ENCODE results near the gene AK1. TPM values are rescaled to one million over a fixed set of nuclear protein-coding genes. Genes with fewer than 3 reads are reported as not detected.

AK1 gene
- total and polyA plus RNA-seq, 10 of the 15 experiments (the other 5 are each of a cell fraction or from before 2014, with no cell fraction given), result 0.23 to 3.1 (median 1.8) TPM

- no peak overlapping the region for H2AFZ ChIP-seq (ENCODE audit: control insufficient read depth, low read depth, low read length)
- RAD21 ChIA-PET (ENCODE audit: unreplicated experiment), result interaction anchor here (1.8 kb wide), 1 partner anchor 33 kb away, joined by 5 read pairs; no protein-coding TSS in a partner anchor
- no peak overlapping the region for H3K4me3 ChIP-seq
- H3K79me2 ChIP-seq (ENCODE audit: control insufficient read depth, insufficient read depth, low read length), result no peaks in the 10 kb centered on the region
- no peak overlapping the region for H3K4me2 ChIP-seq (ENCODE audit: control insufficient read depth, insufficient read depth)
- BruUV-seq (replicated peaks), result no TSS peak
- ATAC-seq, result peak; percentile 25; the same call in 1 of the 3 replicates
- SMC1A ChIA-PET (ENCODE audit: uncharacterized antibody, unreplicated experiment), result no interaction called here
- 40% methylated on average over 4 of the region's 4 CpGs for WGBS (ENCODE audit: insufficient coverage, insufficient replicate concordance, low lambda C conversion rate, missing lambda C conversion rate)
- CTCF ChIA-PET, result no interaction called here
- no peaks in the 10 kb centered on the region for H3K9me3 ChIP-seq (replicated peaks; ENCODE audit: control insufficient read depth, insufficient read depth, low read length)
- H3K27me3 ChIP-seq (replicated peaks in 1 of 2; ENCODE audit: control insufficient read depth in 2 of 2, insufficient read depth in 2 of 2, low read length in 1 of 2), result no peaks in the 10 kb centered on the region; a peak in 1 of 4 replicates
- POLR2A ChIA-PET, result interaction anchor here (0.6 kb wide), 1 partner anchor 157 kb away, joined by 3 read pairs; no protein-coding TSS in a partner anchor
- FAIRE-seq, result no peak
- no peak overlapping the region for H3K9ac ChIP-seq (ENCODE audit: control insufficient read depth, insufficient read depth, low read length)
- intact Hi-C loops (cut with micrococcal nuclease; ENCODE audit: unreplicated experiment), result no loop called here
- H3K36me3 ChIP-seq (ENCODE audit: control insufficient read depth in 2 of 2, insufficient read depth in 2 of 2, low read length in 1 of 2), result no peaks in the 10 kb centered on the region
- H3K4me1 ChIP-seq (ENCODE audit: control insufficient read depth, insufficient read depth, low read length), result no peaks in the 10 kb centered on the region; the same call in 1 of the 2 replicates
- TF ChIP-seq EED (IDR thresholded peaks at IDR 0.05; ENCODE audit: low read depth) (no peak), NR2C2 (IDR thresholded peaks at IDR 0.05; ENCODE audit: borderline replicate concordance, control insufficient read depth, insufficient read length, low read depth) (no peak), CEBPB (IDR thresholded peaks at IDR 0.05; ENCODE audit: borderline replicate concordance in 1 of 2, low read depth in 2 of 2, low read length in 2 of 2) (no peak), NFIC (IDR thresholded peaks at IDR 0.05; ENCODE audit: low read depth, low read length) (no peak), MYB (IDR thresholded peaks at IDR 0.05; ENCODE audit: borderline replicate concordance, low read depth, low read length) (no peak), BCL11A (IDR thresholded peaks at IDR 0.05; ENCODE audit: low read depth, low read length) (no peak), PBX3 (IDR thresholded peaks at IDR 0.05; ENCODE audit: insufficient replicate concordance, low read depth, low read length) (no peak), CHD1 (IDR thresholded peaks at IDR 0.05; ENCODE audit: low read depth, low read length) (no peak), CHD2 (IDR thresholded peaks at IDR 0.05; ENCODE audit: borderline replicate concordance, low read depth, low read length) (no peak), RAD51 (IDR thresholded peaks at IDR 0.05) (no peak), MEF2B (IDR thresholded peaks at IDR 0.05; ENCODE audit: partially characterized antibody, poor library complexity, severe bottlenecking) (no peak), TARDBP (IDR thresholded peaks at IDR 0.05; ENCODE audit: borderline replicate concordance) (no peak), HCFC1 (IDR thresholded peaks at IDR 0.05; ENCODE audit: low read length) (no peak)
- TF ChIP-seq, protein P1, sequence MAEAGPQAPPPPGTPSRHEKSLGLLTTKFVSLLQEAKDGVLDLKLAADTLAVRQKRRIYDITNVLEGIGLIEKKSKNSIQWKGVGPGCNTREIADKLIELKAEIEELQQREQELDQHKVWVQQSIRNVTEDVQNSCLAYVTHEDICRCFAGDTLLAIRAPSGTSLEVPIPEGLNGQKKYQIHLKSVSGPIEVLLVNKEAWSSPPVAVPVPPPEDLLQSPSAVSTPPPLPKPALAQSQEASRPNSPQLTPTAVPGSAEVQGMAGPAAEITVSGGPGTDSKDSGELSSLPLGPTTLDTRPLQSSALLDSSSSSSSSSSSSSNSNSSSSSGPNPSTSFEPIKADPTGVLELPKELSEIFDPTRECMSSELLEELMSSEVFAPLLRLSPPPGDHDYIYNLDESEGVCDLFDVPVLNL (IDR thresholded peaks at IDR 0.05; ENCODE audit: low read depth, low read length), result no peak
- TF ChIP-seq, protein P2, sequence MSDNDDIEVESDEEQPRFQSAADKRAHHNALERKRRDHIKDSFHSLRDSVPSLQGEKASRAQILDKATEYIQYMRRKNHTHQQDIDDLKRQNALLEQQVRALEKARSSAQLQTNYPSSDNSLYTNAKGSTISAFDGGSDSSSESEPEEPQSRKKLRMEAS (IDR thresholded peaks at IDR 0.05; ENCODE audit: low read depth, low read length), result no peak
- TF ChIP-seq, protein P3, sequence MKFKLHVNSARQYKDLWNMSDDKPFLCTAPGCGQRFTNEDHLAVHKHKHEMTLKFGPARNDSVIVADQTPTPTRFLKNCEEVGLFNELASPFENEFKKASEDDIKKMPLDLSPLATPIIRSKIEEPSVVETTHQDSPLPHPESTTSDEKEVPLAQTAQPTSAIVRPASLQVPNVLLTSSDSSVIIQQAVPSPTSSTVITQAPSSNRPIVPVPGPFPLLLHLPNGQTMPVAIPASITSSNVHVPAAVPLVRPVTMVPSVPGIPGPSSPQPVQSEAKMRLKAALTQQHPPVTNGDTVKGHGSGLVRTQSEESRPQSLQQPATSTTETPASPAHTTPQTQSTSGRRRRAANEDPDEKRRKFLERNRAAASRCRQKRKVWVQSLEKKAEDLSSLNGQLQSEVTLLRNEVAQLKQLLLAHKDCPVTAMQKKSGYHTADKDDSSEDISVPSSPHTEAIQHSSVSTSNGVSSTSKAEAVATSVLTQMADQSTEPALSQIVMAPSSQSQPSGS (IDR thresholded peaks at IDR 0.05; ENCODE audit: low read length), result no peak
- in situ Hi-C loops (cut with MboI), result no loop called here
- H4K20me1 ChIP-seq (ENCODE audit: control insufficient read depth, insufficient read depth), result no peaks in the 10 kb centered on the region
- no peak overlapping the region for H3K27ac ChIP-seq (ENCODE audit: control insufficient read depth, insufficient read depth)
- DNase-seq (ENCODE audit: low read depth, low spot score), result no peak
Observed at GRCh38 chr9:127837346-127837745, 40.1 kb downstream of the AK1 start.

All from GM12878 (cell line).